ENCODE results near the gene GMCL2. TPM values are rescaled to one million over a fixed set of nuclear protein-coding genes. Genes with fewer than 3 reads are reported as not detected.

The GMCL2 gene
- total RNA-seq, 1 experiment from 2014 or later = not detected

DNA sequence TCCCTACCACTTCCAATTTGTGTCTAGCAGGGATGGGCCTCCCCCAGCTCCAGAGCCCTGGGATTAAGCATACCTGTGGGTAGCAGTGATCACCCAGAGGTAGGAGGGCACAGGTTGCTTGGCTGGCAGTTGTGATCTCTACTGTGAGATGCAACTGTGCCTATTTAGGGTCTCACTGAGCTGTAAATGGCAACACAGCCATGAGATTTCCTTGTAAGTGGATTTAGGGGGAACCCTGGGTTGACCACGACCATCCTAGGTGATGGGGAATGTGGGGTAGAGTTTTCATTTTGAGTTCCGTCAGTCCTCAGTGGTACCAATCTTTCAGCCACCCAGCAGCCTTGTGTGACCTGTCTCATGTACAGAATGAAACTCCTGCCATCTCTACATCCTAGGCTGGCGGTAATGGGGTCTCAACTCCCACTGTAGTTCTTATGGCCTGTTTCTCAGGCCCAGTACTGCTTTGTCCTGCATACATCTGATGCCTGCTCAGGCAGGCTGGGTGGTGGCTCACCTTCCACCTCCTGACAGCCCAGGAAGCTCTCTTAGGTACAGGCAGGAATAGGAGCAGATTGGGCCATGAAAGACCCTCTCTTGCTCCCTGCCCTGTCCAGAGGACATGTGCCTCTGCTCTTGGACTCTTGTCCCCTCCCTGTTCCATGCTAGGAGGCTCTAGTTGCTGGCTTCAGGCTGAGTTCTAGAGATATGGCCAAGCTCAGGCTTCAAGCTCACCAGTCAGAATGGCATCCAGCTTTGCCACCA lies 25.3 kb upstream of the GMCL2 start:
- no peaks in the 10 kb centered on the region for H3K27me3 ChIP-seq (replicated peaks; ENCODE audit: control insufficient read depth, insufficient read depth, low read length)
- intact Hi-C loops (cut with micrococcal nuclease; ENCODE audit: unreplicated experiment) = no loop called here
- H3K9me3 Mint-ChIP-seq (ENCODE audit: unreplicated experiment) = no peaks in the 10 kb centered on the region
- H3K36me3 ChIP-seq (ENCODE audit: control insufficient read depth, insufficient read depth, low read length) = peaks cover 14% of the 10 kb centered on the region
- TF ChIP-seq, protein P1, sequence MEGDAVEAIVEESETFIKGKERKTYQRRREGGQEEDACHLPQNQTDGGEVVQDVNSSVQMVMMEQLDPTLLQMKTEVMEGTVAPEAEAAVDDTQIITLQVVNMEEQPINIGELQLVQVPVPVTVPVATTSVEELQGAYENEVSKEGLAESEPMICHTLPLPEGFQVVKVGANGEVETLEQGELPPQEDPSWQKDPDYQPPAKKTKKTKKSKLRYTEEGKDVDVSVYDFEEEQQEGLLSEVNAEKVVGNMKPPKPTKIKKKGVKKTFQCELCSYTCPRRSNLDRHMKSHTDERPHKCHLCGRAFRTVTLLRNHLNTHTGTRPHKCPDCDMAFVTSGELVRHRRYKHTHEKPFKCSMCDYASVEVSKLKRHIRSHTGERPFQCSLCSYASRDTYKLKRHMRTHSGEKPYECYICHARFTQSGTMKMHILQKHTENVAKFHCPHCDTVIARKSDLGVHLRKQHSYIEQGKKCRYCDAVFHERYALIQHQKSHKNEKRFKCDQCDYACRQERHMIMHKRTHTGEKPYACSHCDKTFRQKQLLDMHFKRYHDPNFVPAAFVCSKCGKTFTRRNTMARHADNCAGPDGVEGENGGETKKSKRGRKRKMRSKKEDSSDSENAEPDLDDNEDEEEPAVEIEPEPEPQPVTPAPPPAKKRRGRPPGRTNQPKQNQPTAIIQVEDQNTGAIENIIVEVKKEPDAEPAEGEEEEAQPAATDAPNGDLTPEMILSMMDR (IDR thresholded peaks at IDR 0.05; ENCODE audit: insufficient read depth in 1 of 2, low read depth in 1 of 2, low read length in 1 of 2, severe bottlenecking in 1 of 2, unreplicated experiment in 1 of 2) = no peak
- ChIA-PET POLR2A (interaction anchor here (1.0 kb wide), 1 partner anchor 8 kb away, joined by 3 read pairs; the partner anchor contains the start of gene HNRNPAB), CTCF (no interaction called here)
- no peak overlapping the region for H3K4me3 Mint-ChIP-seq (ENCODE audit: unreplicated experiment)
- H3K9me3 ChIP-seq = no peaks in the 10 kb centered on the region
- H3K4me1 Mint-ChIP-seq (ENCODE audit: low read depth, unreplicated experiment) = peaks cover 7% of the 10 kb centered on the region
- peaks cover 98% of the 10 kb centered on the region for H3K36me3 Mint-ChIP-seq (ENCODE audit: insufficient read depth, unreplicated experiment)
- no peaks in the 10 kb centered on the region for H3K27me3 Mint-ChIP-seq (ENCODE audit: insufficient read depth, unreplicated experiment)
- DNase-seq = no peak
- no TSS peak for BruUV-seq (replicated peaks)
- H3K4me3 ChIP-seq (ENCODE audit: low read depth, low read length) = no peak overlapping the region
- H3K4me1 ChIP-seq = no peaks in the 10 kb centered on the region
- peak overlapping the region; percentile 18 for H3K27ac Mint-ChIP-seq (ENCODE audit: unreplicated experiment)

DNA sequence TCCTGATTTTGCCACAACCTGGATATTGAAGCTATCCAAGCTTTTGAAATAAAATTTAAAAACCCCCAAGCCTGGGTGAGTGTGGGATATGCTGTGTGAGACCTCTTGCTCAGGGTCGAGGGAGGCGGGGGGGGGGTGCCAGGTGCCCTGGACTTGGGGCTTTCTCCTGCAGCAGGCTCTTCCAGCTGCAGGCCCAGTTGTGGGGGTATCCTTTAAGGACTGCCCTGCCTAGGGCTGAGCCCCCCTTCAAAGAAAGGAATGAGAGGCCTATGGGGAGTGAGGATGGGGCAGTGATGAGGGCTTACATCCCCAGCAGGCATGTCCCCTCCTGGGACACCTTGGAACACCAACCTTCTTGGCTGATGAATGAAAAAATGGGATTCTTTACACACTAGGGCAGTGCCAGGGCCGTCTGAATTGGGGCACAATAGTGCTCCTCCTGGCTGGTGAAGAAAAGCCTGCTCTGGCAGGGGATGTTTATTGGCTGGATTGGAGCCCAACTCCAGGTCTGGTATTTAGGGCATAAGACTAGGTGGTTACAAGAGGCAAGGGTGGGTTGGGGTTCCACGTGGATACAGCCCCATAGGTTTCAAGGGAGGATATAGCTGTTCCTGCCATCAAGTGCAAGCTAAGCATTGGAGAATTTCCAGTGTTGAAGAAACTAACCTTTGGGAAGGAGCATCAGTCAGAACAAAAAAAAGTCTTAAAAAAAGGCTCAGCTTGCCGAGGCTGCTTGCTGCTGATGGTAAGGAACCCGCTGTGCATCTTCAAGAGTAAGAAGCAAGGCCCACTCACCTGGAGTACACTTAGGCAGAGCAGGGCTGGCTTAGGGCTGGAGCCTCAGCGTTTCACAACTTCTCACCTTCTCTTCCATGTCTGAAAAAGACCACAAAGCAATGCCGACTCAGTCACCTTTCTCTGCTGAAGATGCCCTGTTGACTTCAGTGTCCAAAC lies 24.2 kb upstream of the GMCL2 start:
- no peak for DNase-seq
- intact Hi-C loops (cut with micrococcal nuclease; ENCODE audit: unreplicated experiment) = no loop called here
- Mint-ChIP-seq H3K27ac (ENCODE audit: unreplicated experiment) (peak overlapping the region; percentile 58), H3K4me1 (ENCODE audit: low read depth, unreplicated experiment) (peaks cover 11% of the 10 kb centered on the region), H3K27me3 (ENCODE audit: insufficient read depth, unreplicated experiment) (no peaks in the 10 kb centered on the region), H3K4me3 (ENCODE audit: unreplicated experiment) (no peak overlapping the region), H3K9me3 (ENCODE audit: unreplicated experiment) (no peaks in the 10 kb centered on the region), H3K36me3 (ENCODE audit: insufficient read depth, unreplicated experiment) (peaks cover 98% of the 10 kb centered on the region)
- Histone ChIP-seq H3K36me3 (ENCODE audit: control insufficient read depth, insufficient read depth, low read length) (peaks cover 21% of the 10 kb centered on the region), H3K4me1 (peaks cover 6% of the 10 kb centered on the region; the same call in 1 of the 2 replicates), H3K4me3 (ENCODE audit: low read depth, low read length) (no peak overlapping the region), H3K27me3 (replicated peaks; ENCODE audit: control insufficient read depth, insufficient read depth, low read length) (no peaks in the 10 kb centered on the region), H3K9me3 (no peaks in the 10 kb centered on the region)
- ChIA-PET POLR2A (no interaction called here), CTCF (no interaction called here)
- TF ChIP-seq, protein P1 (IDR thresholded peaks at IDR 0.05; ENCODE audit: insufficient read depth in 1 of 2, low read depth in 1 of 2, low read length in 1 of 2, severe bottlenecking in 1 of 2, unreplicated experiment in 1 of 2) = no peak
- BruUV-seq (replicated peaks) = no TSS peak

DNA sequence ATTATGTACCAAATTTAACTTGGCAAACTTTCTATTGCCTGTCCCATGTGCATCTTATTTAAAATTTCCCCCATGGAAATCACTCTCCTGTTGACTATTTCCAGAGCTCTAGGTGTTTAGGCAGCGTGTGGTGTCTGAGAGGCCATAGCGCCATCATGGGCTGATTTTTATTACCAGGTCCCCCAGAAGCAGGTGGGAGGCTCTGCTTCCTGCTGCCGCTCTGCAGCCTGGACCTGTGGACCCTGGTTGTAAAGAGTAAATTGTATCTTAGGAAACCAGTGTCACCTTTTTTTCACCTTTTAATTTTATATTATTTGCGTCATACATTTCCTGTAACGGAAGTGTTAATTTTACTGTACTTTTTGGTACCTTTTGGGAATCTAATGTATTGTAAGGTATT lies 23.5 kb upstream of the GMCL2 start:
- H3K27me3 ChIP-seq (replicated peaks; ENCODE audit: control insufficient read depth, insufficient read depth, low read length) = no peaks in the 10 kb centered on the region
- intact Hi-C loops (cut with micrococcal nuclease; ENCODE audit: unreplicated experiment) = no loop called here
- Mint-ChIP-seq H3K27ac (ENCODE audit: unreplicated experiment) (peak overlapping the region; percentile 58), H3K4me1 (ENCODE audit: low read depth, unreplicated experiment) (peaks cover 18% of the 10 kb centered on the region), H3K36me3 (ENCODE audit: insufficient read depth, unreplicated experiment) (peaks cover 98% of the 10 kb centered on the region), H3K4me3 (ENCODE audit: unreplicated experiment) (no peak overlapping the region), H3K9me3 (ENCODE audit: unreplicated experiment) (no peaks in the 10 kb centered on the region), H3K27me3 (ENCODE audit: insufficient read depth, unreplicated experiment) (no peaks in the 10 kb centered on the region)
- no peak for DNase-seq
- no peak overlapping the region for H3K4me3 ChIP-seq (ENCODE audit: low read depth, low read length)
- H3K36me3 ChIP-seq (ENCODE audit: control insufficient read depth, insufficient read depth, low read length) = peaks cover 22% of the 10 kb centered on the region
- peaks cover 9% of the 10 kb centered on the region; the same call in 1 of the 2 replicates for H3K4me1 ChIP-seq
- BruUV-seq (replicated peaks) = TSS peak; percentile 8
- CTCF ChIA-PET = no interaction called here
- no peaks in the 10 kb centered on the region for H3K9me3 ChIP-seq
- POLR2A ChIA-PET = no interaction called here
- TF ChIP-seq, protein P1 (IDR thresholded peaks at IDR 0.05; ENCODE audit: insufficient read depth in 1 of 2, low read depth in 1 of 2, low read length in 1 of 2, severe bottlenecking in 1 of 2, unreplicated experiment in 1 of 2) = no peak
